ENCODE data around the gene MT2A.
"Not testable (repeated sequence)": the region's sequence is repeated elsewhere in the genome, so short reads cannot be mapped to it uniquely, and the experiment has no call there.

MT2A gene

GRCh38 chr16:56608043-56608875, at the start of gene MT2A:
Gene MT2A (plus strand): TSS chr16:56608584. CDS start chr16:56608656, 72 bp downstream.
- DNase-seq, result peak; percentile 86

DNA sequence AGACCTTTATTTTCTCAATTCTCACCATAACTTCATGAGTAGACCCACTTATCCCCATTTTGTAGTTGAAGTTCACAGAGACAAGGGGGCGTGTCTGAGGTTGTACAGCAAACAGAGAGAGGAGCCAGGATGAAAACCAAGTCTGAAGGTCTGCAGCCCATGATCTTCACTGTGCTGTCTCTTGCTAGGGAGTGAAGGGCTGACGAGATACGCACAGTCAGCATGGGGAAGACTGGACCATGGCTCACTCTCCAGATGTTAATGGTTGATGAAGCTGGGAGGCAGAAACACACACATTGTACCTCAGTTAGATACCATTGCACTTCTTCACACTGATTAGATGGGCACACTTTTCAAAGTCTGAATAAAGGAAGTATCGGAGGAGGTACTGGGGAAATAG, 49.3 kb upstream of the MT2A start:
- no peak for DNase-seq

GRCh38 chr16:56560447-56560846, 47.9 kb upstream of the MT2A start:
- no peak for DNase-seq

DNA sequence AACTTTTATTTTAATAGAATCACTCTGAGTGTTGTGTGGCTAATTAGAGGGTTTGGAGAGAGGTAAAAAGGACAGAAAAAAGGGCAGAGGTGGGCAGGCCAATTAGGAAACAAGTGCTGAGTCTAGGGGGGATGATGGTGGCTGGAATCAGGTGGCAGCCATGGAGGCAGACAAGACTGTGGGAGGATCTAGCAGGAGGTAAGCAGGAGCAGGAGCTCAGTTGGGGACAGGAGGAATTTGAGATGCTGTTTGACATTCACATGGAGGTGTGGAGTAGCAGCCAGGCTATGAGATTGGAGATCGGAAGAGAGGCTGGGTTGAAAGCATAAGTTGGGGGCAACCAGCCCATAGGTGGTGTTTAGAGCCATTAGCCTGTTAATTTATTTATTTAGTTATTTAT, 47.3 kb upstream of the MT2A start:
- DNase-seq, result no peak

DNA sequence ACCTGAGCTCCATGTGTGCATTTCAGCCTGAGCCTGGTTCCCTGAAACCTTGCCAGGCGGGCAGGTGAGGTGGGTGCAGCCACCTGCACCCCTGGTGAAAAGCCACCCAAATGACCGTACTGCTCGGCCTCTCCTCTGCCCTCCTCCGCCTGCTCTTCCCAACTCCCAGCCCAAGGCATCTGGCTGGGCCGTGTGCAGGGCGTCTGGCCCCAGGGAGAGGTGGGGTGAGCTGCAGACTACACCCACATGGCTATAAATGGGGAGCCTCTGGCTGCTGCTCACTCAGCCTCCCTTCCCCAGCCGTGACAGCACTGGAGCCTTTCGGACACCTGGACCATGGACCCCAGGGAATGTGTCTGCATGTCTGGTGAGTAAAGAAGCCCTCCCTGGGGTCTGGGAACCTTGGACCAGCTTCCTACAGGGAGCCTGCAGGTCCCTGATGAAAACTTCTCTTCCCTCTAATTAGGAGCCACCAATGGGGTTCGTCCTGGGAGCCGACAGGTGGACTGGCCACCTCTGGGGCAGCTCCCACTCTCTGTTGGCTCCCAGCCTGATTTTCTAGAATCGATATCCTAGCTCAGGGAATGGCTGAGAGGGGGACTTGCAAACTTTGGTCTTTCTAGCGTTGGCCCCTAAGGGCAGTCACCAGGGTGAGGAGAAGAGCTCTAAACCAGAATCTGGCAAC, 43.4 kb upstream of the MT2A start, which contains the start of gene MT4:
MT4 (plus strand) TSS at position 281 of the 685 bp plus-strand sequence; CDS start at position 337, 56 bp downstream.
- DNase-seq, result no peak

DNA sequence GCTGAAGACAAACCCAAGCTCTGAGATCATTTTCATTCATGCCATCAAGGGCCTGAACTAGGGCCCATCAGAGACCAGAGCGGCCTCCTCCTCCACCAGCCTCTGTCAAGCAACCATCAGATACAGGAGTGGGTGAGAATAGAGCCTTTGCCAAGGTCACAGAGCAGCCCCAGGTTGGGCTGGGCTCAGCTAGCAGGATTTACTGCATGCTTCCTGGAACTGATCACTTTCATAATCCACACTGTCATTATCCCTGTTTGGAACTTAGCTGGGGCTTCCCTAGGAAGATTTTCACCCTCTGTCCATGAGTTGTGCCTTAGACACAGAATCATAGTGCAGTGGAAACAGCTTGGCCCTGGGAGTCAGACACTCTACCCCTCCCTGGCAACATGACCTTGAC, 38.4 kb upstream of the MT2A start:
- no peak for DNase-seq

DNA sequence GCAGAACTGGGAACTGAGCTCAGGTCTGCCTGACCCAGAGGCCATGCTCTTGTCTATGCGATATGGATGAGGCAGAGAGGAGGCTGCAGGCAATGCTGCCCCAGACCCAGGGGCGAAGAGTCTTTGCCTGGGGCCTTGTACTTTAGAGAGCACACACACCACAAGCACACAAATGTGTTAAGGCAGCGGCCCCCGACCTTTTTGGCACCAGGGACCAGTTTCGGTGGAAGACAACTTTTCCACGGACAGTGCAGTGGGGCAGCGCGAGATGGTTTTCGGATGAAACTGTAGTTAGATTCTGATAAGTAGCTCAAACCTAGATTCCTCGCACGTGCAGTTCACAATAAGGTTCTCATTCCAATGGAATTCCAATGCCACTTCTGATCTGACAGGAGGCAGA, 36.9 kb upstream of the MT2A start:
- no peak for DNase-seq

DNA sequence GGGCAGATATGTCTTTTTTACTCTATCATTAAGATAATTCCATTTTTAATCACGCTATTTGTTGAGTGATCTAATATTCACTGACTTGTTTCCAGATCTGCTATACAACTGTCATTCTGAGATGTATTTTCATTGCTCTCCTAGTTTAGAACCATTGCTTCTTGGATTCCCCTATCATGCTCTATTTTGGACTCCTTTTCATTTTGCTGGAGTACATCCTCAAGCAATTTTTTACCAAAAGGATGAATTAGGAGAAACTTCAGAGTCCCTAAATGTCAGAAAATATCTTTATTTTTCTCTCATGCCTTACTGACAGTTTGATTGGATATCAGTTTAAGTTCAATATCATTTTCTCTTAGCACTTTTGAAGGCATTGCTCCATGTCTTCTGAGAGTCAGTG, 33.8 kb upstream of the MT2A start:
- no peak for DNase-seq

DNA sequence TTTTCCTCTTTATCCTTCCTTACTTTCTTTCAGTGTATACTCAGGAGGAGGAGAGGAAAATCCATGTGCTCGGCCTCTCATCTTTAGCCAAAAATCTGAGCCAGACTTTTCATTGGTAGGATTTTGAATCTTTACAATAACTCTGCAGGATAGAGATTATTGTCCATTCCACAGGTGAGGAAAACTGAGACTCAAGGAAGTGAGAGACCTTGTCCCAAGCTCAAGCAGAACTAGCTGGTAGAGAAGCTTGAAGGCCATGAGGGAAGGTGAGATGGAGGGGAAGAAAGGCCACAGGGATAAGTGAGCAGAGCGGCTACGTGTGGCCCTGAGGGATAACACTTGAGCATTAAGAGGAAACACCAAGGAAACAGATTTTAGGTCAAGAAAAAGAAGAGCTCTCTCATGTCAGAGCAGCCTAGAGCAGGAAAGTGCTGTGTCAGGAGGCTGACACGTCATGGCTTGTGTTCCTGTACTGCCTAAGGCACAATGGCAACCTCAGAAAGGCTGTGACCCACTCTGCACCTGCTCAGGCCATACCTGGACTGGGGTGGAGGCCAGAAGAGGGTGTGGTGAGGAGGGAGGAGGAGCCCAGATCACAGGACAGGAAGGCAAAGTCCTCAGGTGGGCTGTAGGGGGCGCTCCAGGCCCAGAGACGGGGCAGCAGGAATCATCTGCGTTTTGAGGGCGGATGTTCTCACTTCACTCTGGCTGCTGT, 31.6 kb upstream of the MT2A start:
- DNase-seq, result peak; percentile 82

- DNase-seq, result no peak
These were observed 31.1 kb upstream of the MT2A start for GRCh38 chr16:56577300-56577625.

- DNase-seq, result no peak
These were observed 27.9 kb upstream of the MT2A start for GRCh38 chr16:56580391-56581048.

- DNase-seq, result not testable (repeated sequence)
These were observed 25.5 kb upstream of the MT2A start for GRCh38 chr16:56582911-56583310.

DNA sequence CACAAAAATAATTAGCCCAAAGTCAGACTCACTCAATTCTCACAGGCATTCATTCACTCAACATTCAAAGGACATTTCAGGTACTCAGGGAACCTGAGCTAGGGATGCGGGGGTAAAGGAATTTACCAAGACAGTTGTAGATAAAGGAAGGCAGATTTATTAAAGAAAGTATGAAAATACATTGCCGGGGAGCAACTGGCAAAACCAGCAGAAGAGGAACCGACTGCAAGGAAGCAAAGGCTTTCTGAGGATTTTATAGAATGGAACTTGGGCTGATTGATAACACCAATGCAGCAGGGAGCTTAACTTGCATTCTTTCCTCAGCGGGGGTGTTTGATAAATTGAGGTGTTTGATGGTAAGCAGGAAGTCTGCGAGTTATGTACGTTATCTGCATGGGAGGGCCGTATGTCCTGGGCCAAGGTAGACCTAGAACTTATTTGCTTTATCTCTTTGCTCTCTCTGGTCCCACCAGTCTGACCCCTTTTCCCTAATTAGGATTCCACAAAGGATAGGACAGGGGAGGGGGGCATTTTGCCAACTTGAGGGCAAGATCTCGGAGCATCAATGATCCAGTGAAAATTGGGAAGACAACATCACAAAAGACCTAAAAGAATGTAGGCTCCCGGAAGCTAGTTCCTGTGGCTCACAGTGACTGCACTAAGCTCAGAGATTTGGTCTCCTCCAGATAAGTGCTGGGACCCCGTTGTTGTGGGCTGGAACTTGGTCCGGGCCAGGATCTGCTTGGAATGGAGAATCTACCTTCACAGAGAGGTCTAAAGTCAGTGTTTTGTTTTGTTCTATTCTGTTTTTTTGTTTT, 24.8 kb upstream of the MT2A start:
- no peak for DNase-seq

DNA sequence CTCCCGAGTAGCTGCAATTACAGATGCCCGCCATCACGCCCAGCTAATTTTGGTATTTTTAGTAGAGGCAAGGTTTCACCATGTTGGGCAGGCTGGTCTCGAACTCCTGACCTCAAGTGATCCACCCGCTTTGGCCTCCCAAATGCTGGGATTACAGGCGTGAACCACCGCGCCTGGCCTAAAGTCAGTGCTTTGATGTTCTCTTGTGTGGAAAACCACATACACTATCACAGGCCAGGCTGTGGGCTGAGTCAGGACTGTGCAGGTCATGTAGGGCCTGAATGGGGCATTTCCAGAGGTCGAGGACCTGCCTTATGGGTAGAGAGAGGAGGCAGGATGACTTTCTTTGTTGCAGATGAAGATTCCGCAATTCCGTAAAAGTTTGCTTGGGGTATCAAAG, 24.1 kb upstream of the MT2A start:
- DNase-seq, result no peak

GRCh38 chr16:56588781-56589140, 19.6 kb upstream of the MT2A start:
- DNase-seq, result no peak

DNA sequence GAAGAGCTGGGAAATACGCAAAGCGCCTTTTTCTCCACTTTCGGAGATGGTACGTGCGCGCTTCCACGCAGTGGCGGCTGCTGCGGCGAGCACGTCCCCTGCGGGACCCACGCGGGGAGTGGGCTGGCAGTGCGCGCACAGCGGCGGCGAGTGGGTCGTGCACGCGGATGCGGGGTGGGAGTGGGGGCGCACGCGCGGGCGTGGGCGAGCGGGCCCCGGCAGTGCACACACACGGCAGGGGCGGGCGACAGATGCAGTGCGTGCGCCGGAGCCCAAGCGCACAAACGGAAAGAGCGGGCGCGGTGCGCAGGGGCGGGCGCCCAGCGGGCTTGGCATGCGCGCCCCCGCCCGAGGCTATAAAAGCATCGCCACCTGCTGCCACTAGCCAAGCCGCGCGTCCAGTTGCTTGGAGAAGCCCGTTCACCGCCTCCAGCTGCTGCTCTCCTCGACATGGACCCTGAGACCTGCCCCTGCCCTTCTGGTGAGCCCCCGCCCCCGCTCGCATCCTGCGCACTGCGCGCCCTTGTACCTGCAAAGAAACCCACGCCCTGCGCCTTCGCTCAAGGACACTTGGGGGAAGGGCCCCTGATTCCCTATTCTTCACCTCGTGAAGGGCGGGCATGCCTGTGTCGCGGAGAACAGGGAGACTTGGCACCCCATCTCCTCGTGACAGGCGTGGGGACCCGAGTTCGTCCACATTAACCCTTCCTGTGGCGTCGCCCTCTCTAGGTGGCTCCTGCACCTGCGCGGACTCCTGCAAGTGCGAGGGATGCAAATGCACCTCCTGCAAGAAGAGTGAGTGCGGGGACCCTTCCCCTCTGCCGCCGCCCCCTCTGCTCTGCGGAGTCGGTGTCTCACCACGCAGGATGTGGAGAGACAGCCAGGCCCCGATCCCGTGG, 19.0 kb upstream of the MT2A start, which contains the start of gene MT3:
MT3 (plus strand) TSS at position 388 of the 899 bp plus-strand sequence; CDS start at position 451, 63 bp downstream.
- DNase-seq, result peak; percentile 31

DNA sequence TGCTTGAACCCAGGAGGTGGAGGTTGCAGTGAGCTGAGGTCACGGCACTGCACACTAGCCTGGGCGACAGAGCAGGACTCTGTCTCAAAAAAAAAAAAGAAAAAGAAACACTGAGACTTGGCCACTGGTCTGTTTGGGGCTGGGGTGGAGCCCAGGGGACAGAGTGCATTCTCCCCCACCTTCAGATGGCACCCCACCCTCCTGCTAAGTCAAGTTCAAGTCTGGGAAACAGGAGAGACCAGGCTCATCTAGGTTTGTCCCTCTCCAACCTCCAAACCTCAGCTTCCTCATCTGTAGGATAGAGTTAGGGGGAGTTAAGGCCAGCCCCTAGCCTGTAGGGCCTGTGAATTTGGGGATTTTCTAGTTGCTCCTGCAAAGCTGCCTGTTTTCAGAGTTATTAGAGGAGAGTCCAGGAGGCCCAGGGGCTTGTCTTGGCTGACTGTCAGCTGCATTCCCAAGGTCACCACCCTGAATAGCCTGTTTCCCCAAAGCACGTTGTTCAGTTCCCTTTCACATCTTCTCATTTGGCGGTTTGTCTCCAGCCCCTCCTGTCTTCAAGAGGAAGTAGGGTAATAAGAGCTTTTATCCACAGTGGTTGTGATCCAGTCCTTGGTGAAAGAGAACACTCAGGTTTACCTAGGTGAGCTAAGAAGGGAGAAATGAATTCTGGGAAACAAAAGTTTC, 16.9 kb upstream of the MT2A start:
- no peak for DNase-seq

DNA sequence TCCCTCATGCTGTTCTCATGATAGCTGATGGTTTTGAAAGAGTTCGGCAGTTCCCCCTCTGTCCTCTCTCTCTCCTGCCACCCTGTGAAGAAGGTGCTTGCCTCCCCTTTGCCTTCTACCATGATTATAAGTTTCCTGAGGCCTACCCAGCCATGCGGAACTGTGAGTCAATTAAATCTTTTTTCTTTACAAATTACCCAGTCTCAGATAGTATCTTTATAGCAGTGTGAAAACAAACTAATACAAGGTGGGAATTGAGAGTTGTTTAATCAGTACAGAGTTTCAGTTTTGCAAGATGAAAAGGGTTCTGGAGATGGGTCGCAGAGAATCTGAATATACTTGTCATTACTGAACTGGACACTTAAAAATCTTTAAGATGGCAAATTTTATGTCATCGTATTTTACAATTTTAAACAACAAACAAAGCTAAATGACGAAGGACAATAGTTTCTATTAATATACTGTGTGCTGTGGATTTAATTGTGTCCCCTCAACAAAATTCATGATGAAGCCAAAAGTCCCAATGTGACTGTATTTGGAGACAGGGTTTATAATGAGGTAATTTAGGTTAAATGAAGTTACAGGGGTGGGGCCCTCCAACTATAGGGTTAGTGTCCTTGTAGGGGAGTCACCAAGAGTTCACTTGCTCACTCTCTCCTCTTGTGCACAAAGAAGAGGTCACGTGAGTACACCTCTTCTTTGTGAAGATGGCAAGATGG, 14.7 kb upstream of the MT2A start:
- no peak for DNase-seq

- DNase-seq, result no peak
These were observed 14.1 kb upstream of the MT2A start for GRCh38 chr16:56594292-56594619.

DNA sequence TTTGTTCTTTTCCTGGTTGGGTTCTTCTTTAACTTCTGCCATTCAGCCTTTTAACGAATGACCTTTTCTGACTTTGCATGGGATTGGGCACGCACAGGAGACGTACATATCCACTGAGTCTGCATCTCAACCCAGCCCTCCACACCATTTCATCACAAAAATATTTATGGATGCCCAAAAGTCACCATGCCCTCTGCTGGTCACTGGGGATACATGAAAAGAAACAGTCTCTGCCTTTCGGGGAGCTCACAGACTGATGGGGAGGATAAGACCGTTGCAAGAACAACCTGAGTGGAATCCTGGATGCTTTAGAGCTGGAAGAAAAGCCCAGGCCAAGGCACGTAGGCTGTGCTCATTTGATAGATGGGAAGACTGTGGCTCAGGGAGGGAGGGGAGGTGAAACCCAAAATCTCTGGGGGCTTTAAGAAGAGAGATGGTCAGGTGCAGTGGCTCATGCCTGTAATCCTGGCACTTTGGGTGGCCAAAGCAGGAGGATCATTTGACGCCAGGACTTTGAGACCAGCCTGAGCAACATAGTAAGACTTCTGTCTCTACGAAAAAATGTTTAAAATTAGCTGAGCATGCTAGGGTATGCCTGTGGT, 7.9 kb upstream of the MT2A start:
- no peak for DNase-seq
